Measurements from ENCODE around the gene MAP9.
"Not testable (repeated sequence)": the region's sequence is repeated elsewhere in the genome, so short reads cannot be mapped to it uniquely, and the experiment has no call there.

Gene MAP9

DNA sequence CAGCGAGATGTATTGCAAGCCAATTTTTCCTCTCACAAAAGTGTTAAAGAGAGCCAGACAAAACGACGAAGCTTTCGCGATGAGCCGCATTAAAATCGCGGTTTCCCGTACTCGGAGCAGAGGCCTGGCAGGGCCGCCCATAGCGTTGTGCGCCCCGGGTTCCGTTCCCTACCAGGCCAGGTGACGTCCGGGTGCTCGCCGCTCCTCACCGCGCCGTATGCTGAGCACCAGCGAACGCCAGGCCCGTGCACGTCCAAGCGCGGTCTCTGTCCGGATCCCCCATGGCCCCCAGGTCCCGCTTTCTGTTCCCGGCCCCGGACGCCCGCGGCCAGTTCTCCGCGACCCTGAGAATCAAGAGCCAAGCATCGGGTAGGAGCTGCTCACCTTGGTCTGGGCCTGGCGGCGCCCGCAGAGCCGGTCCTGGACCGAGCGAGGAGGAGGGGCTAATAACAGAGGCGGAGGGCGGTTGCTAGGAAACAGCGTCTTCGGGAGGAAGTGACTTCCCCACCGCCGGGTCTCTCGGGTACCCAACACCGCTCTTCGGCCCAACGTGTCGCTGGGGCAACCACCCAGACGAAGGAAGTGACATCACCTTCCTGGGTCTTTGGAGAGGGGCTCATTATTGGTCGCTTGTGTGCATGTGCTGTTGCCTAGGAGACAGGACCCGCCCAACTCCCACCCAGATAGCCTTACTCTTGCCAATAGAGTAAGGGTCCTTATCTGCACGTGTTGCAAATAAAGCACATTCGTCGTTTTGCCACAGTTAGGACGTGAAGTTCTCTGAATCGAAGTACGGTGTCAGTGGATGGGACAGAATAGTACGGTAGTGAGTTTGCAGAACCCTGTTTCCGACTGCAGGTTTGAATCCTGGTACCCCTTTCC lies at the start of gene MAP9:
TSS of gene MAP9 (minus strand) at position 579 of the 882 bp plus-strand sequence. CDS start 1,115 bp downstream, outside the sequence.
- peak; percentile 82 for DNase-seq

DNA sequence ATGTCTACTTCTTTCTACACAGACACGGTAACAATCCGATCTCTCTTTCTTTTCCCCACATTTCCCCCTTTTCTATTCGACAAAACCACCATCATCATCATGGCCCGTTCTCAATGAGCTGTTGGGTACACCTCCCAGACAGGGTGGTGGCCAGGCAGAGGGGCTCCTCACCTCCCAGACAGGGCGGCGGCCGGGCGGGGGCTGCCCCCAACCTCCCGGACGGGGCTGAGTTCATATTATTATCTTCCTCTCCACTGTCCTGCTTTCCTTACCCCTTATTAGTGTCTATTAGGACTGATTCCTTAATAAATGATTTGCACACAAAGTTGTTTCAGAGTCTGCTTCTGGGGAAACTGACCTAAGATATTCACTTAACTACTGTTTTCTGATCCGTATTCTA lies 48.0 kb upstream of the MAP9 start:
- DNase-seq = not testable (repeated sequence)

GRCh38 chr4:155423671-155424070 lies 46.9 kb upstream of the MAP9 start:
- no peak for DNase-seq

GRCh38 chr4:155419266-155419665 lies 42.5 kb upstream of the MAP9 start:
- no peak for DNase-seq

GRCh38 chr4:155415662-155416061 lies 38.9 kb upstream of the MAP9 start:
- no peak for DNase-seq

DNA sequence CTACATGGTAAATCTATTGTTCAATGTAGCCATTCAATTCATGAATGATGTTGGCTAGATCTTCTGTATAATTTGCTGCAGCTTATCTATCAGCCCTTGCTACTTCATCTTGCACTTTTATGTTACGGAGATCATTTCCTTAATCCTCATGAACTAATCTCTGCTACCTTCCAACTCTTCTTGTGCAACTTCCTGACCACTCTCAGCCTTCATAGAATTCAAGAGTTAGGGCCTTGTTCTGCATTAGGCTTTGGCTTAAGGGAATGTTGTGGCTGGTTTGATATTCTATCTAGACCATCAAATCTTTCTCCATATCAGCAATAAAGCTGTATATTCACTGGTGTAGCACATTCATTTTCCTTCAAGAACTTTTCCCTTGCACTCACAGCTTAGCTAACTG lies 36.7 kb upstream of the MAP9 start:
- no peak for DNase-seq

DNA sequence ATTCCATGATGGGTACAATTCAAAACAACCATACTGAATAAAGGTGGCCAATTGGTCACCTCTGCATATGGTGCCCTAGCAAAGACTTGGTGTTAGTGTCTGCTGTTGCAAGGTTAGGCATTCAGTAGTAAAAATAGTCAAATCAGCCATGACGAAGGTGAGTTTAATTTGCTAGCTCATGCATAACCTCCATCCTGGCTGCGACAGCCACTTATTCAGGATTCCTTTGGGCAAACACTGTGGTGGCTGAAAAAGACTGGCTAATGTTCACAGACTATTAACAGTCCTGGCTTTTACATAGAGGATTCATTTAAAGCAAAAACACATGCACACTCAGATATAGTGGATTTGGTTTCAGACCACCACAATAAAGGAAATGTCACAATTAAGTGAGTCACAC lies 34.8 kb upstream of the MAP9 start:
- DNase-seq = no peak

DNA sequence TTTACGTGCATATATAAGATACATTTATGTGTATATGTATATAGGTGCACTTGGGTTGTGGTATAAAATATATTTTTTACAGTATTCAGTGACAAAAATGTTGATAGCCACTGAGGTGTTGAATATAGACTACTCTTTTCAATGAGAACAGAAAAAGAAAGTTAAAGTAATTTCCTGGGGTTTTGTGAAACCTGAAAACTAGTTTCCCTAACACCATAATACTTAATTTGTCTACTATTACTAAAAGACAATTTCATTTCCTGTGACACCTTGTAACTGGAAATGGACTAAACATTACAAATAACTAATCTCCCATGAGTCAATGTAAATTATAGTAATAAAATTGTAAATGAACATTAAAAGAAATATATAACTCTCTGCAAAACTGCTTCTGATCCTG lies 32.0 kb upstream of the MAP9 start:
- no peak for DNase-seq

GRCh38 chr4:155407480-155407879 lies 30.7 kb upstream of the MAP9 start:
- DNase-seq = no peak

GRCh38 chr4:155405059-155405458 lies 28.3 kb upstream of the MAP9 start:
- DNase-seq = no peak

- no peak for DNase-seq
Measured at GRCh38 chr4:155403886-155404285, 27.1 kb upstream of the MAP9 start.

DNA sequence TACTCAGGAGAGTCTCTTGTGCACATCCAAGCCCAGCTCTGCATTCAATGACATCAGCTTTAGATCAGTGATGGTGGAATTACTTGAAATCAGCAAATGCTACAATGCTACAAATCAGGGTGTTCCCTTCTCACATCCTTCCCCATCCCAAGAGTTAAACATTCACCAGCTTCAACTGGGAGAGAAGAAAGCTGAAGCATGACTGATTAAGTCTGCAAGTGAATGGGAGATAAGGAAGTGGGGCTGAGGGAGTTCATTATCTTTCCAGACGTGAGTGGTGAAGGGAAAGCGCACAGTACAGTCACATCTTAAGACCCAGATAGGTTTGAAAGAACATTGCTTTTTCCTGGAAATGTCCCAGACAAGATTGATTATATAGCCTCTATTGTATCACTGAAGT lies 26.2 kb upstream of the MAP9 start:
- no peak for DNase-seq

- DNase-seq = no peak
Measured at GRCh38 chr4:155400893-155401292, 24.1 kb upstream of the MAP9 start.

- no peak for DNase-seq
Measured at GRCh38 chr4:155399974-155400697, 23.4 kb upstream of the MAP9 start.

DNA sequence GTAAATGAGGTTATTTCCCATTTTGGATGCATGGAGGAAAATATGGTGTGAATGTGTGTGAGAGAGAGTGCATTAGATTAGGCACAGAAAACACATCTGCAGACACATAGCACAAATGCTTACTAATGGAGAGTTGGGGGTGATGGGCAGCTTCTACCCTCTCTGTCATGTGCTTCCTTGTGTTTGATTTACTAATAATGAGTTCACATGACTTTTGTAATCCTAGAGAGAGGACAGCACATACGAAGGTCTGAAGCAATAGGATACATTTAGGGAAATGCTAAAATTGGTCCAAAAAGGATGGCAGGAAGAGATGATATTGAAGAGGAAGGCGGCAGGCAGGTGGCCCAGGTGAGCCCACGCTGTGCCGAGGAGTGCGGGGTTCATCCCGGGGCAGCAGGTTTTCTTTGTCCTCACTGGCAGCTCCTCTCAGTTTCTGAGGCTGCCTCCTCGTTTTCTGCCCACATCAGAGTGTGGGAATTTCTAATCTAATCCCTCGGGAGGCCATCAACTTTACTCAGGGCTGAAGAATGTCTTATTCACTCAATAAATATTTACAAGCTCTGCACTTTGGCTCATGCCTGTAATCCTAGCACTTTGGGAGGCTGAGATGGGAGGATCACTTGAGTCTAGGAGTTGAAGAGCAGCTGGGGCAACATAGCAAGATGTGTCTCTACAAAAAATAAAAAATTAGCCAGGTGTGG lies 15.9 kb upstream of the MAP9 start:
- no peak for DNase-seq

- no peak for DNase-seq
Measured at GRCh38 chr4:155391932-155392331, 15.2 kb upstream of the MAP9 start.

- DNase-seq = no peak
Measured at GRCh38 chr4:155388162-155388561, 11.4 kb upstream of the MAP9 start.

GRCh38 chr4:155383541-155383940 lies 6.8 kb upstream of the MAP9 start:
- DNase-seq = no peak

DNA sequence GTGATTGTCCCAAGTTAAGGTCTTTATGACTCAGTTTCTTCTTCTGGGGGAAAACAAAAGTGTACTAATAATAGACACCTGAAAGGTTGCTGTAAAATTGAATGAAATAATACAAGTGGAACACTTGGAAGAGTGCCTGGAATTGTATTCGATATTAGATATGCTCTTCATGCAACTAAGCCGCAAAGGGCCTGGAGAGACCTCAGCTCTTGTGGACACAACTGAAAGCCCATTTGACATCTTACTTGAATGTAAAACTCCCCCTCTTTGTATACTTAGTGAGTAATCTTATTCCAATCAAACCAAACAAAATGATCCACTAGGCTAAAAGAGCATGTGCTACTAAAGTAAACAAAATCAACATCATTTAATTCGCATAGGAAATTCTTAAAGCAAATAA lies 511 bp upstream of the MAP9 start:
- no peak for DNase-seq

GRCh38 chr4:155371432-155372043 lies 5.2 kb downstream of the MAP9 start:
- no peak for DNase-seq

GRCh38 chr4:155367608-155368007 lies 9.2 kb downstream of the MAP9 start:
- no peak for DNase-seq

DNA sequence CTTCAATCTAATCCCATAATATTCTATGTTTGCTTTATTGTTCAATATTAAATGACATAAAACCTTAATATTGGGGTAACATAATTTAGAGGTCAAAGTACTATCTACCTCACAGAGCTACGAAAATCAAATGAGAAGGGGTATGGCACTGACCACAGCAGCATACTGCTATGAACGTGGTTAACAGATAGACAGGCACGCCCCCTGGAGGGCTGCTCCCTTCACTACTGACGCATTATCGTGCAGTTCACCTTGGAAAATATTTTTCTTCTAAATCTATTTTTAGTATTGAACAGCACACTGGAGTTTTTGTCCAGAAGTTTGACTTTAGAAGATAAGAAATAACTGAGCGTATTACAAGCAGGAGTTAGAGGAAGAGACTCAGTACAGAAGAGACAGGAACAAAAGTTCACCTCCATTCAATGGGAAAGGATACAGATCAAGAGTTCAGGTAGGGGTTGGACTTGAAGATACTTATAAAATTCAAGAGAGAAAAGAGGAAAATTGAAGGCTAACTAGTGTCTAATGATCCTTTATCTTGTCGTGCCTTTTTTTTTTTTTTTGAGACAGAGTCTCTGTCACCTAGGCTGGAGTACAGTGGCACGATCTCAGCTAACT lies 22.7 kb downstream of the MAP9 start:
- peak; percentile 37 for DNase-seq

- no peak for DNase-seq
Measured at GRCh38 chr4:155342142-155342541, 34.6 kb downstream of the MAP9 start.

Data from activated CD4-positive, CD25-positive, alpha-beta regulatory T cell treated with anti-CD3 and anti-CD28 coated beads, Interleukin-2, amount 50 U/mL, for 72 hours (primary cell).